Ectodermal cell (in vitro differentiated cells): ENCODE results near the gene CDYL. TPM values are rescaled to one million over a fixed set of nuclear protein-coding genes. Genes with fewer than 3 reads are reported as not detected.

Source experiments
- H3K27ac ChIP-seq: 2 replicates; pipeline ENCODE4 v1.7.0; 2013; ENCODE audit warnings: mild to moderate bottlenecking, low read depth, low read length; ENCODE audit not compliant: insufficient read depth, poor library complexity, severe bottlenecking
- H3K27me3 ChIP-seq: 2 replicates; pipeline ENCODE4 v1.7.0; 2013; ENCODE audit warnings: mild to moderate bottlenecking, low read length; ENCODE audit not compliant: insufficient read depth, control insufficient read depth, poor library complexity, severe bottlenecking
- H3K36me3 ChIP-seq: one replicate; pipeline ENCODE4 v1.7.0; 2013; ENCODE audit warnings: low read length; ENCODE audit not compliant: control insufficient read depth, insufficient read depth
- H3K4me1 ChIP-seq: one replicate; pipeline ENCODE4 v1.7.0; 2013; ENCODE audit warnings: low read length; ENCODE audit not compliant: control insufficient read depth, insufficient read depth
- H3K4me3 ChIP-seq: 2 replicates; pipeline ENCODE4 v1.7.0; 2013; ENCODE audit warnings: low read depth, low read length, control low read depth; ENCODE audit not compliant: insufficient read depth
- H3K9me3 ChIP-seq: 2 replicates; pipeline ENCODE4 v1.7.0; 2013; ENCODE audit warnings: mild to moderate bottlenecking, low read length, moderate library complexity; ENCODE audit not compliant: control insufficient read depth
- WGBS, 2 experiments: methylation state at CpG; one replicate each; pipeline ENCODE4 v1.1.7; 2013; ENCODE audit warnings: missing lambda C conversion rate in 2 of 2; 5-methylcytosine and 5-hydroxymethylcytosine counted together
- polyA plus RNA-seq, 4 experiments: library from polyadenylated mRNA; stranded (reverse); fragments of 50-300 nt; gene quantifications; one replicate each; pipeline ENCODE4 v1.2.3, GENCODE V29; 2013

The CDYL gene
- 54.5 TPM for polyA plus RNA-seq (2013, experiment 1 of 4)
- polyA plus RNA-seq (2013, experiment 2 of 4) = 43.7 TPM
- polyA plus RNA-seq (2013, experiment 3 of 4) = 43.5 TPM
- 43.1 TPM for polyA plus RNA-seq (2013, experiment 4 of 4)

GRCh38 chr6:4776131-4776492, at the start of gene CDYL:
Gene CDYL, plus strand, starts transcription at chr6:4776404. Its CDS starts 380 bp downstream, at chr6:4776784.
- peaks cover 19% of the 10 kb centered on the region for H3K27me3 ChIP-seq
- no peaks in the 10 kb centered on the region for H3K9me3 ChIP-seq
- peak within 1 kb of the TSS; percentile 67 for H3K27ac ChIP-seq
- no peaks in the 10 kb centered on the region for H3K4me1 ChIP-seq
- H3K4me3 ChIP-seq = peak within 1 kb of the TSS; percentile 65
- WGBS, 2 experiments = 0 to 1% methylated on average over 55 of the region's 55 CpGs
- H3K36me3 ChIP-seq = no peaks in the 10 kb centered on the region

- Histone ChIP-seq H3K4me3 (no peak overlapping the region), H3K9me3 (no peaks in the 10 kb centered on the region), H3K4me1 (peaks cover 10% of the 10 kb centered on the region), H3K27me3 (no peaks in the 10 kb centered on the region), H3K36me3 (no peaks in the 10 kb centered on the region), H3K27ac (no peak overlapping the region)
- WGBS, 2 experiments = no CpG with 5 or more reads among the region's 1 CpG
Measured at GRCh38 chr6:4726645-4727044, 49.6 kb upstream of the CDYL start.

- no peaks in the 10 kb centered on the region for H3K36me3 ChIP-seq
Measured at GRCh38 chr6:4727217-4727616, 49.0 kb upstream of the CDYL start.

GRCh38 chr6:4727671-4728435, 48.4 kb upstream of the CDYL start:
- Histone ChIP-seq H3K4me3 (no peak overlapping the region), H3K9me3 (no peaks in the 10 kb centered on the region), H3K4me1 (peaks cover 10% of the 10 kb centered on the region), H3K27ac (no peak overlapping the region), H3K36me3 (no peaks in the 10 kb centered on the region), H3K27me3 (no peaks in the 10 kb centered on the region)
- WGBS, 2 experiments = 65 to 67% methylated on average over 8 of the region's 8 CpGs

More at GRCh38 chr6:4727217-4727616, 49.0 kb upstream of the CDYL start:
- Histone ChIP-seq H3K9me3 (no peaks in the 10 kb centered on the region), H3K27ac (no peak overlapping the region), H3K4me3 (no peak overlapping the region), H3K27me3 (no peaks in the 10 kb centered on the region), H3K4me1 (peaks cover 10% of the 10 kb centered on the region)

- H3K9me3 ChIP-seq = no peaks in the 10 kb centered on the region
- WGBS, 2 experiments = 92 to 94% methylated on average over 4 of the region's 4 CpGs
- no peaks in the 10 kb centered on the region for H3K36me3 ChIP-seq
- no peaks in the 10 kb centered on the region for H3K27me3 ChIP-seq
- H3K4me3 ChIP-seq = no peak overlapping the region
- peaks cover 10% of the 10 kb centered on the region for H3K4me1 ChIP-seq
- no peak overlapping the region for H3K27ac ChIP-seq
Measured at GRCh38 chr6:4728436-4728769, 47.8 kb upstream of the CDYL start.

- Histone ChIP-seq H3K4me3 (no peak overlapping the region), H3K27me3 (no peaks in the 10 kb centered on the region), H3K9me3 (no peaks in the 10 kb centered on the region), H3K27ac (no peak overlapping the region), H3K4me1 (peaks cover 7% of the 10 kb centered on the region), H3K36me3 (no peaks in the 10 kb centered on the region)
- WGBS, 2 experiments = 45 to 47% methylated on average over 2 of the region's 2 CpGs
Measured at GRCh38 chr6:4728926-4729325, 47.3 kb upstream of the CDYL start.

GRCh38 chr6:4731996-4732395, 44.2 kb upstream of the CDYL start:
- H3K27me3 ChIP-seq = no peaks in the 10 kb centered on the region
- 83 to 87% methylated on average over 2 to 3 of the region's 3 CpGs for WGBS, 2 experiments
- peaks cover 7% of the 10 kb centered on the region for H3K4me1 ChIP-seq
- no peak overlapping the region for H3K27ac ChIP-seq
- H3K9me3 ChIP-seq = no peaks in the 10 kb centered on the region
- no peak overlapping the region for H3K4me3 ChIP-seq
- no peaks in the 10 kb centered on the region for H3K36me3 ChIP-seq

GRCh38 chr6:4732691-4733315, 43.4 kb upstream of the CDYL start:
- H3K4me3 ChIP-seq = no peak overlapping the region
- no peaks in the 10 kb centered on the region for H3K27me3 ChIP-seq
- no peaks in the 10 kb centered on the region for H3K9me3 ChIP-seq
- no peaks in the 10 kb centered on the region for H3K36me3 ChIP-seq
- H3K27ac ChIP-seq = no peak overlapping the region
- 20 to 23% methylated on average over 10 of the region's 10 CpGs for WGBS, 2 experiments
- H3K4me1 ChIP-seq = peaks cover 6% of the 10 kb centered on the region

GRCh38 chr6:4736371-4736873, 39.8 kb upstream of the CDYL start:
- Histone ChIP-seq H3K4me3 (no peak overlapping the region), H3K27ac (no peak overlapping the region), H3K36me3 (no peaks in the 10 kb centered on the region), H3K27me3 (no peaks in the 10 kb centered on the region), H3K4me1 (peaks cover 2% of the 10 kb centered on the region), H3K9me3 (no peaks in the 10 kb centered on the region)
- WGBS, 2 experiments = 100% methylated on average over 1 of the region's 1 CpG; no CpG with 5 or more reads in 1 of the 2 experiments

- H3K36me3 ChIP-seq = no peaks in the 10 kb centered on the region
- no peak overlapping the region for H3K27ac ChIP-seq
- no peaks in the 10 kb centered on the region for H3K9me3 ChIP-seq
- H3K4me1 ChIP-seq = no peaks in the 10 kb centered on the region
- H3K27me3 ChIP-seq = no peaks in the 10 kb centered on the region
- no peak overlapping the region for H3K4me3 ChIP-seq
- 89 to 91% methylated on average over 5 to 6 of the region's 6 CpGs for WGBS, 2 experiments
Measured at GRCh38 chr6:4740032-4740431, 36.2 kb upstream of the CDYL start.
